ENCODE measurements around the gene TIMM10. TPM values are rescaled to one million over a fixed set of nuclear protein-coding genes. Genes with fewer than 3 reads are reported as not detected.

The TIMM10 gene, protein sequence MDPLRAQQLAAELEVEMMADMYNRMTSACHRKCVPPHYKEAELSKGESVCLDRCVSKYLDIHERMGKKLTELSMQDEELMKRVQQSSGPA
- 10 to 100 TPM; 30.8 to 40.0 TPM for total RNA-seq
- polyA plus RNA-seq: 10 to 100 TPM; 34.7 to 71.1 TPM
- long read RNA-seq, donor 1, transcript TIMM10-201 (3 exons, 680 nt): major isoform, 6 of 7 reads
- long read RNA-seq, donor 1, partial matches to known transcripts: 0 of 7 reads
- long read RNA-seq, donor 1, other reads (novel, unspliced or antisense): 0 of 7 reads
- long read RNA-seq, donor 2, transcript TIMM10-201 (3 exons, 680 nt): major isoform, 16 of 17 reads
- long read RNA-seq, donor 2, partial matches to known transcripts: 0 of 17 reads
- long read RNA-seq, donor 2, other reads (novel, unspliced or antisense): 0 of 17 reads

DNA sequence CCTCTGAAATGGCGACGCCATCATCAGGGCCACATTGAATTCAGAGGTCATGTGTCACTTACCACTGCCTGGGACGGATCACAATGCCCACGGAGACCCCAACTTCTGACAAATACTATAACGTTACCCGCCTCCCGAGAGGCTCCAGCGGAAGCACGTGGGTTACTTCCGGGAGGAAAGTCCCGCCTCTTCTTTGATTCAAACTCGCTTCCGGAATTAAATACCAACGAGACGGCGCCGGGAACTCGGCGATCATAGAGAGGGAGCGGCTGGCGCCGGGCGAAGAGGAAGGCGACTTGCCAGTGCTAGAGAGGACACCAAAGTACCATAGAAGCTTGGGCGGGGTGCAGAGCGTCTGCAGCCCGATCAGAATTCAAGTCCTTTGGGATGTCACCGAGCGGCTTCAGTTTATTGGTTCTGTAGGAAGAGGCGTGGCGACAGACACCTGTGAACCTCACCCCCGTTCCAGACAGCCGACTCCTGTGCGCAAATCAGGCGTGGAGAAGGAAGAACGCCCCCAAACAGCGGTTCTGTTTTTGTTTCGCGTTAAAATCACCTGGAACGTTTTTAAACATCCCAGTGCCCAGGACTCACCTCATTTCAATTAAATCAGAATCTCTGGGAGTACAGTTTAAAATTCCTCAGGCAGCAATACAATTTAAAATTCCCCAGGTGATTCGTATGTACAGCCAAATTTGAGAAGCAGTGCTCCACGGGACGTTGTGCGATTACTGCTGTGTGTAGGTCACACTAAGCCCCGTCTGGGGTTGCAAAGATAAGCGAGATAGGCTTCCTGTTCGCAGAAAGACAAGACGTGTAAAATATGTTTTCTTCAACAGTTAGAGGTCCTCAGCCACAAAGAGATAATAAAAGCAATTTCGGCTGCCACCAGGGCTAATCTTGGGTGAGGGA lies at the start of gene TIMM10:
Gene TIMM10, minus strand, starts transcription at position 159 of the 912 bp plus-strand sequence. CDS start 565 bp downstream, outside the sequence.
- Histone ChIP-seq H3K27ac (ENCODE audit: low read depth in 1 of 2, low read length in 2 of 2) (no peak within 1 kb of the TSS), H3K9me3 (ENCODE audit: control insufficient read depth, low read length) (no peaks in the 10 kb centered on the region), H3K36me3 (ENCODE audit: control insufficient read depth in 1 of 2, insufficient read depth in 2 of 2, low read length in 1 of 2) (no peaks in the 10 kb centered on the region), H3K4me1 (ENCODE audit: control insufficient read depth in 1 of 2, insufficient read depth in 2 of 2, low read length in 2 of 2) (no peaks in the 10 kb centered on the region), H3K4me3 (ENCODE audit: low read length in 2 of 2) (peak within 1 kb of the TSS; percentile 62 to 63), H3K27me3 (ENCODE audit: control insufficient read depth in 1 of 2, insufficient read depth in 2 of 2, low read length in 1 of 2) (no peaks in the 10 kb centered on the region)
- DNase-seq (peak; percentile 96 to 97), ATAC-seq (ENCODE audit: low FRiP score) (peak; percentile 96)
- intact Hi-C loops (cut with DNase I): loop anchor here in 1 of 2 donors (2.0 to 5.0 kb wide), 2 partner anchors 126 to 194 kb away; partner anchors contain the start of genes CLP1, P2RX3 and SSRP1
- 0% methylated on average over 49 of the region's 49 CpGs for WGBS, 2 donors

DNA sequence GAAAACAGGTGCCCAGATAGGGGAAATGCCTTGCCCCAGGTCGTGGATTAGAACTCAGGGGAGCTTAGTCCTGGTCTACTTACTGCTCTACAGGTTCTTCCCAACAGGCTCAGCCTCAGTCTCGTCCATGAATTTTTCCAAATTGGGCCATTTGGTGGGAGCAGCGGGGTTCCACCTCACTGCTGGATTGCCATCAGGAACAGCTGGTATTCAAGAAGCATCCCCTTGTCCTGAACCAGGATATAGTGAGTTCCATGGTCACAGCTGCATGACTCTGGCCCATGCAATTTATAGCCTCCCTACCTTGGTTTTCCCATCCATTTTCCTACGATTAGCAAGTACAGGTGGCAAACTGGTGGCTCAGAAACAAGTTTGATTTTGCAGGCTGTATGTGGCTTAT lies 43.5 kb upstream of the TIMM10 start:
- ATAC-seq (ENCODE audit: low FRiP score): no peak
- intact Hi-C loops (cut with DNase I): no loop called here
- Histone ChIP-seq H3K4me3 (ENCODE audit: low read length in 2 of 2) (no peak overlapping the region), H3K27ac (ENCODE audit: low read depth in 1 of 2, low read length in 2 of 2) (no peak overlapping the region), H3K36me3 (ENCODE audit: control insufficient read depth in 1 of 2, insufficient read depth in 2 of 2, low read length in 1 of 2) (no peaks in the 10 kb centered on the region), H3K9me3 (ENCODE audit: control insufficient read depth, low read length) (no peaks in the 10 kb centered on the region), H3K27me3 (ENCODE audit: control insufficient read depth in 1 of 2, insufficient read depth in 2 of 2, low read length in 1 of 2) (no peaks in the 10 kb centered on the region), H3K4me1 (ENCODE audit: control insufficient read depth in 1 of 2, insufficient read depth in 2 of 2, low read length in 2 of 2) (no peaks in the 10 kb centered on the region)
- no peak for DNase-seq
- WGBS, 2 donors: 42 to 49% methylated on average over 4 of the region's 4 CpGs

DNA sequence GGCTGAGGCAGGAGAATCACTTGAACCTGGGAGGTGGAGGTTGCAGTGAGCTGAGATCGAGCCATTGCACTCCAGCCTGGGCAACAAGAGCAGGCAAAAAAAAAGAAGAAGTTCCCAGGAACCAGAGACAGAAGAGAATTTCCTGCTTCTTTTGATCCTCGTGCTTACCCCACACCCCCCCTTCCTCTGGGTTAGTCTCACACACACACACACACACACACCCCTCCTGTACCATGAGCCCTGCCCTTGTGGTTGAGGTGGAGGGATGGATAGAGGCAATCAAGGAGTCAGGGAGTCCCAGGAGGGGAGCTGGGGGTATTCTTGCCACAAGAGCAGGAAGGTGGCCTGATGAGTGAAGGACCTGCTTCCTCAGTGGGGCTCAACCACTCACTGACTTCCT lies 41.1 kb upstream of the TIMM10 start:
- DNase-seq: no peak

DNA sequence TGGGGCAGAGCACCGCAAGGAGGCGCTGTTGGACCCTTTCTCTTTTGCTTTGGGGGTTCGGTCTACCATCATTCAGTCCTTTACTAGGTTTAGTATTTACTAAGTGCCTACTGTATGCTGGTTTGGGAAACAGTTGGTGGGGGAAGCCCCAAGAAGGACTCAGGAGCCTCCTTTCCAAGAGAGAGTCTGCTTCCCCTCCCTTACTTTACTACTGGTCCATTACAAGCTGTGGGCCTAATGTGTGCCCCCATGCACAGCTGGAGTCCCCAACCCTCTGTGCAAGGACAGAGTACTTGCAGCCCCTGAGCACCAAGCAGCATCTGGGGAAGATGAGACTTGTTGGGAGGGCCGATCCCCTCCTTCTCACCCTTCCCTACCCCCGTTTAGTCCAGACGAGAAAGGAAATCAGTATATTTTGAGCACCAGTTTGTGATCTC lies 37.8 kb upstream of the TIMM10 start:
- intact Hi-C loops (cut with DNase I): loop anchor here (2.0 kb wide), 3 partner anchors 30 to 76 kb away; no protein-coding TSS in a partner anchor
- Histone ChIP-seq H3K9me3 (ENCODE audit: control insufficient read depth, low read length) (no peaks in the 10 kb centered on the region), H3K36me3 (ENCODE audit: control insufficient read depth in 1 of 2, insufficient read depth in 2 of 2, low read length in 1 of 2) (no peaks in the 10 kb centered on the region), H3K27me3 (ENCODE audit: control insufficient read depth in 1 of 2, insufficient read depth in 2 of 2, low read length in 1 of 2) (no peaks in the 10 kb centered on the region), H3K27ac (ENCODE audit: low read depth in 1 of 2, low read length in 2 of 2) (no peak overlapping the region), H3K4me1 (ENCODE audit: control insufficient read depth in 1 of 2, insufficient read depth in 2 of 2, low read length in 2 of 2) (no peaks in the 10 kb centered on the region), H3K4me3 (ENCODE audit: low read length in 2 of 2) (peak overlapping the region in 1 of 2 donors; percentile 85)
- ATAC-seq (ENCODE audit: low FRiP score) (peak; percentile 93), DNase-seq (no peak)
- WGBS, 2 donors: 22 to 29% methylated on average over 6 of the region's 6 CpGs

More for the DNA sequence above, 41.1 kb upstream of the TIMM10 start:
- Histone ChIP-seq H3K4me1 (ENCODE audit: control insufficient read depth in 1 of 2, insufficient read depth in 2 of 2, low read length in 2 of 2) (no peaks in the 10 kb centered on the region), H3K36me3 (ENCODE audit: control insufficient read depth in 1 of 2, insufficient read depth in 2 of 2, low read length in 1 of 2) (no peaks in the 10 kb centered on the region), H3K4me3 (ENCODE audit: low read length in 2 of 2) (no peak overlapping the region), H3K27ac (ENCODE audit: low read depth in 1 of 2, low read length in 2 of 2) (no peak overlapping the region), H3K27me3 (ENCODE audit: control insufficient read depth in 1 of 2, insufficient read depth in 2 of 2, low read length in 1 of 2) (no peaks in the 10 kb centered on the region), H3K9me3 (ENCODE audit: control insufficient read depth, low read length) (no peaks in the 10 kb centered on the region)
- intact Hi-C loops (cut with DNase I): no loop called here
- no peak for ATAC-seq (ENCODE audit: low FRiP score)
- WGBS, 2 donors: 63 to 70% methylated on average over 2 of the region's 2 CpGs

DNA sequence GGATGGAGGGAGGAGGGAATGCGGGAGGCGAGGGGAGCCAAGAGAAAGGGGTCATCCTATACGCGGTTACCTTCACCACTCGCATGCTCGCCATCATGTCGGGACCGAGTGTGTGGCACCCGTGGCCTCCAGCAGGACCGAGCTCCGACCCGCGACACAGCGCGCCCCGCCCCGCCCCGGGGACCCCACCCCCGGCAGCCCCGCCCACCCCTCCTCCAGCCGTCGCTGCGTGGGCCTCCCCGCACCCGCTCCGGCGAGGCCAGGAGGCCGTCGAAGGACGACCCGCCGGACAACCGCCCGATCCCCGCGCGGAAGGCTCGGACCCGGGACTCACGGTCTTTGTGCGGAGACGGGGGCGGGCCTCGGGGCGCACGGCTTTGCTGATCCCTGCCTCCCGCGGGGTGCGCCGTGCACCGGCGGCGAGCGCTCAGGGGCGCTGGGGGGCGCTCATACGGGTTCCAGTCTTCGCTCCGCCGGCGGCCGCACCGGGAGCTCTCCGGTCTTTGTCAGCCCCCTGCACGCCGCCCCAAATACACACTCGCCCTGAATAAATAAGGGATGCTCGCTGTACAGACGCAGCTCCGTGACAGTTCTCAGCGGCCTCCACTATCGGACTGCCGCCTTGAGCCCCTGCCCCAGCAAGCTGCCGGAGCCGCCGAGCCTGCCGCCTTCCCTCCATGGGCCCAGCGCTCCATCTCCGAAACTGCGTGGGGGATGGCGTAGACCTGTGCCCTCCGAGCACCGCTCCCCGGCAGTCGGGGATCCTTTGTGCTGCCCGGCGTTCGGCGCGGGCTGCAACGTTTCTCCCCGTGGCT lies 37.2 kb upstream of the TIMM10 start, which contains the start of gene UBE2L6:
Gene UBE2L6, minus strand, starts transcription at position 158 of the 815 bp plus-strand sequence. Its CDS starts 61 bp downstream, at position 97.
- peak; percentile 86 for ATAC-seq (ENCODE audit: low FRiP score)
- peak; percentile 89 to 97 for DNase-seq

DNA sequence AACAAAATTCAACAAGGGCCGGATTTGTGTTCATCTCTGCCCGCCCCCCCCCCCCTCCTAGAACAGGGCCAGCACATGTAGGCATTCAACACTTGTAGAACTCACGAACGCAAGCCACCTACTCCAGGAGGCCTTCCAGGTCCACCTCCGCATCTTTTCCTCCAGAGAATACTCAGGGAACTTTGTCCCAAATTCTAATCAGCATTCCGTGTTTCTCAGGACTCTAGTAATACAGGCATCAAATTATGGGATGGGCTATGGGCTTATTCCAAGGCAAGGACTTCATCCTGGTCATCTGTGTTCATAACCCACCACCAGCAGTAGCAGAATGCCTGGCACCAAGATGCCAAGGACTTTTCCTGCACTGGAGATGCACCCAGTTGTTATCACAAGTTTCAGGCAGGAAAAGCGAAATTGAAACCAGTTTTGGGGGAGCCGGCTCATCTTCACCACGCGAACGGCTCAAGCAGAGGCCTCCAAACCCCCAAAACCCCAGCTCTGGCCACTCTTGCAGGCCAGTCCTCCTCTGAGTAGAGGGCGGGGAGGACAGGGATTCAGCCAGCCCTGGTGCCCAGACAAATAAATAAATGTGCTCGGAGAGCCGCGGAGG lies 36.5 kb upstream of the TIMM10 start:
- H3K27me3 ChIP-seq (ENCODE audit: control insufficient read depth in 1 of 2, insufficient read depth in 2 of 2, low read length in 1 of 2): no peaks in the 10 kb centered on the region
- H3K4me3 ChIP-seq (ENCODE audit: low read length in 2 of 2): peak overlapping the region; percentile 79 to 85
- peak overlapping the region in 1 of 2 donors; percentile 45 for H3K27ac ChIP-seq (ENCODE audit: low read depth in 1 of 2, low read length in 2 of 2)
- no peaks in the 10 kb centered on the region for H3K9me3 ChIP-seq (ENCODE audit: control insufficient read depth, low read length)
- H3K36me3 ChIP-seq (ENCODE audit: control insufficient read depth in 1 of 2, insufficient read depth in 2 of 2, low read length in 1 of 2): no peaks in the 10 kb centered on the region
- DNase-seq (no peak), ATAC-seq (ENCODE audit: low FRiP score) (peak; percentile 11)
- H3K4me1 ChIP-seq (ENCODE audit: control insufficient read depth in 1 of 2, insufficient read depth in 2 of 2, low read length in 2 of 2): no peaks in the 10 kb centered on the region
- intact Hi-C loops (cut with DNase I): no loop called here
- WGBS, 2 donors: 3% methylated on average over 15 of the region's 15 CpGs

More for the DNA sequence above, 37.2 kb upstream of the TIMM10 start, which contains the start of gene UBE2L6:
- Histone ChIP-seq H3K4me3 (ENCODE audit: low read length in 2 of 2) (peak within 1 kb of the TSS; percentile 79 to 85), H3K27me3 (ENCODE audit: control insufficient read depth in 1 of 2, insufficient read depth in 2 of 2, low read length in 1 of 2) (no peaks in the 10 kb centered on the region), H3K9me3 (ENCODE audit: control insufficient read depth, low read length) (no peaks in the 10 kb centered on the region), H3K27ac (ENCODE audit: low read depth in 1 of 2, low read length in 2 of 2) (peak within 1 kb of the TSS in 1 of 2 donors; percentile 74), H3K4me1 (ENCODE audit: control insufficient read depth in 1 of 2, insufficient read depth in 2 of 2, low read length in 2 of 2) (no peaks in the 10 kb centered on the region), H3K36me3 (ENCODE audit: control insufficient read depth in 1 of 2, insufficient read depth in 2 of 2, low read length in 1 of 2) (no peaks in the 10 kb centered on the region)
- intact Hi-C loops (cut with DNase I): loop anchor here (2.0 kb wide), 3 partner anchors 31 to 77 kb away; no protein-coding TSS in a partner anchor
- WGBS, 2 donors: 1% methylated on average over 56 to 92 of the region's 92 CpGs

DNA sequence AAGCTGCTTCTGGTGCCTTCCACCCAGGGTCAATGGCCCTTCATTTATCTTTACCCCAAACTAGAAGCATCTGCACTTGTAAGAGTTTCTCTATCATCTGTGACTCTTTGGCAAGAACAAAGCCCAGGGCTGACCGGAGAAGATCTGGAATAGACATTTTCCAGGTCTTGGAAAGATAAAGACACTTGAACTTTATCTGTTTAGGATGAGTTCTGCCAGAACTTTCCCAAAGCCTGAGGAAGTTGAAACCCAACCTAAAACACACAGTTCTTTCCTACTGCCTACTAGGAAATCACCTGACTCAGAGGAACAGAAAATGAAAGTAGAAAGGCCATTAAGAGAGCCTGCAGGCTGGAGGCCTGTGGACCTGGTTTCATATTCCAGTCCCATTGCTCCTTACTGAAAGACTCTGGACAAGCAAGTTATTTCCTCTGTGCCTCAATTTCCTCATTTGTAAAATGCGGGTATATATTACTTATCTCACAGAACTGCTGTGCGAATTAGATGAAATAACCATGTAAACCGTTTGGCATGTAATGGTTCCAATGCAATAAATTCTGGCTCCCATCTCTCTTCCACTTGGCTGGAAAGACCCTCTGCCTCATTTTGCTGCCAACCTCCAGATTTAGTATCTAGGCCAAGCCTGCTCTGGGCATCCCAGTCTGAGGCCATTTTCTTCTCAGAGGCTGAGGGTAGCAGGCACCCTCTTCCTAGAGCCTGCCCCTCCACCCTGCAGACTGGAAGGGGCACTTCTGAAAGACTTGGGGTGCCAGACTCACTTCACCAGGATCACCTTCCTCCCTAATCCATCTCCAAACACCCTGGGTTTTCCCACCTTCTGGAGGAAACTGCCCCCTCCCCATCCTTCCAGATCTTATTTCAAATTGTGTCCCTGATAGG lies 35.7 kb upstream of the TIMM10 start:
- Histone ChIP-seq H3K27me3 (ENCODE audit: control insufficient read depth in 1 of 2, insufficient read depth in 2 of 2, low read length in 1 of 2) (no peaks in the 10 kb centered on the region), H3K27ac (ENCODE audit: low read depth in 1 of 2, low read length in 2 of 2) (peak overlapping the region in 1 of 2 donors; percentile 74), H3K4me1 (ENCODE audit: control insufficient read depth in 1 of 2, insufficient read depth in 2 of 2, low read length in 2 of 2) (no peaks in the 10 kb centered on the region), H3K4me3 (ENCODE audit: low read length in 2 of 2) (peak overlapping the region; percentile 48 to 85), H3K36me3 (ENCODE audit: control insufficient read depth in 1 of 2, insufficient read depth in 2 of 2, low read length in 1 of 2) (no peaks in the 10 kb centered on the region), H3K9me3 (ENCODE audit: control insufficient read depth, low read length) (no peaks in the 10 kb centered on the region)
- 19 to 20% methylated on average over 4 of the region's 4 CpGs for WGBS, 2 donors
- intact Hi-C loops (cut with DNase I): no loop called here
- no peak for DNase-seq
- peak; percentile 68 for ATAC-seq (ENCODE audit: low FRiP score)

Measured in aorta (tissue), 5 donors.